Measurements from ENCODE around the gene COL23A1. TPM values are rescaled to one million over a fixed set of nuclear protein-coding genes. Genes with fewer than 3 reads are reported as not detected.

Gene COL23A1
- polyA plus RNA-seq, 1 donor (not counting 4 experiments of a cell fraction or from before 2014, with no cell fraction given): not detected

DNA sequence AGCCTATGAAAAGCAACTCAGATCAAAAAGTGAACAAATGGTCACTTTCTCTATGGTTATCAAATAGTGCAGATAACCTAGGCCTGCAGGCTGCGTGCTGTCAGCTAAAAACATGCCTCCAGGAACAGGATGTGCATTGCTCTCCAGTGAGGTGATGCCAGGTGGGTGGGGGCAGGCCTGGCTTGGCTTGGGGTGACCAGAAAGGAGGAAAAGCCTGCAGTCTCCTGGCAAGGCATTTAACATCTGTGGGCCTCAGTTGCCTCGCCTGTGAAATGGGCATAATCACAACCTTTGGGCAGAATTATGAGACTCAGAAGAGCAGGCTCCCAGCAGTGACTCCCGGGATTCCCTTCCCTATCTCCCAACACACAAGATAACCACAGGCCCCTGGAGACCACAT lies 135.9 kb downstream of the COL23A1 start:
- H3K79me2 ChIP-seq (ENCODE audit: control insufficient read depth, insufficient read depth, low read length): no peaks in the 10 kb centered on the region
- no peaks in the 10 kb centered on the region for H3K36me3 ChIP-seq (ENCODE audit: control insufficient read depth in 2 of 2, extremely low read depth in 1 of 2, insufficient read depth in 2 of 2, low read length in 2 of 2)
- DNase-seq (ENCODE audit: low read depth, low spot score): no peak
- H3K27me3 ChIP-seq (ENCODE audit: control insufficient read depth, extremely low read depth, insufficient read depth, low read length): no peaks in the 10 kb centered on the region
- TF ChIP-seq EZH2 (IDR thresholded peaks at IDR 0.05; ENCODE audit: low read length) (no peak), CTCF (optimal IDR thresholded peaks at IDR 0.05 in 1 of 3, IDR thresholded peaks at IDR 0.05 in 1 of 3, conservative IDR thresholded peaks at IDR 0.05 in 1 of 3; ENCODE audit: extremely low read depth in 1 of 3, insufficient read depth in 2 of 3, low read length in 3 of 3) (no peak)
- H3K4me3 ChIP-seq (ENCODE audit: control insufficient read depth in 2 of 3, extremely low read depth in 1 of 3, insufficient read depth in 2 of 3, low read depth in 1 of 3, low read length in 3 of 3): no peak overlapping the region
- no peak overlapping the region for H2AFZ ChIP-seq (ENCODE audit: control insufficient read depth, low read length)
- H4K20me1 ChIP-seq (ENCODE audit: control insufficient read depth, extremely low read depth, insufficient read depth, low read length): no peaks in the 10 kb centered on the region
- H3K9me1 ChIP-seq (ENCODE audit: control insufficient read depth, extremely low read depth, insufficient read depth, low read length): no peaks in the 10 kb centered on the region
- H3K9ac ChIP-seq (ENCODE audit: control insufficient read depth, extremely low read depth, insufficient read depth, low read length): no peak overlapping the region
- H3K9me3 ChIP-seq (ENCODE audit: control insufficient read depth, low read depth, low read length): no peaks in the 10 kb centered on the region
- H3K4me1 ChIP-seq (ENCODE audit: control insufficient read depth, extremely low read depth, insufficient read depth, low read length): no peaks in the 10 kb centered on the region
- no peak for FAIRE-seq
- no peak overlapping the region for H3K4me2 ChIP-seq (ENCODE audit: control insufficient read depth, extremely low read depth, insufficient read depth, low read depth, low read length)
- H3K27ac ChIP-seq (ENCODE audit: control insufficient read depth, insufficient read depth, low read length): no peak overlapping the region
- dilution Hi-C loops (cut with MboI; ENCODE audit: extremely low pct_ligation_motif_present, low sequenced_read_pairs): no loop called here

GRCh38 chr5:178453224-178453623 lies 137.0 kb downstream of the COL23A1 start:
- no peak overlapping the region for H3K27ac ChIP-seq (ENCODE audit: control insufficient read depth, insufficient read depth, low read length)
- no peaks in the 10 kb centered on the region for H3K9me3 ChIP-seq (ENCODE audit: control insufficient read depth, low read depth, low read length)
- no peaks in the 10 kb centered on the region for H4K20me1 ChIP-seq (ENCODE audit: control insufficient read depth, extremely low read depth, insufficient read depth, low read length)
- FAIRE-seq (no peak), DNase-seq (ENCODE audit: low read depth, low spot score) (no peak)
- H3K4me2 ChIP-seq (ENCODE audit: control insufficient read depth, extremely low read depth, insufficient read depth, low read depth, low read length): no peak overlapping the region
- H3K36me3 ChIP-seq (ENCODE audit: control insufficient read depth in 2 of 2, extremely low read depth in 1 of 2, insufficient read depth in 2 of 2, low read length in 2 of 2): no peaks in the 10 kb centered on the region
- H2AFZ ChIP-seq (ENCODE audit: control insufficient read depth, low read length): no peak overlapping the region
- no peaks in the 10 kb centered on the region for H3K79me2 ChIP-seq (ENCODE audit: control insufficient read depth, insufficient read depth, low read length)
- no peak overlapping the region for H3K9ac ChIP-seq (ENCODE audit: control insufficient read depth, extremely low read depth, insufficient read depth, low read length)
- H3K4me3 ChIP-seq (ENCODE audit: control insufficient read depth in 2 of 3, extremely low read depth in 1 of 3, insufficient read depth in 2 of 3, low read depth in 1 of 3, low read length in 3 of 3): no peak overlapping the region
- H3K4me1 ChIP-seq (ENCODE audit: control insufficient read depth, extremely low read depth, insufficient read depth, low read length): no peaks in the 10 kb centered on the region
- no peaks in the 10 kb centered on the region for H3K9me1 ChIP-seq (ENCODE audit: control insufficient read depth, extremely low read depth, insufficient read depth, low read length)
- TF ChIP-seq EZH2 (IDR thresholded peaks at IDR 0.05; ENCODE audit: low read length) (no peak), CTCF (optimal IDR thresholded peaks at IDR 0.05 in 1 of 3, IDR thresholded peaks at IDR 0.05 in 1 of 3, conservative IDR thresholded peaks at IDR 0.05 in 1 of 3; ENCODE audit: extremely low read depth in 1 of 3, insufficient read depth in 2 of 3, low read length in 3 of 3) (no peak)
- dilution Hi-C loops (cut with MboI; ENCODE audit: extremely low pct_ligation_motif_present, low sequenced_read_pairs): no loop called here
- H3K27me3 ChIP-seq (ENCODE audit: control insufficient read depth, extremely low read depth, insufficient read depth, low read length): no peaks in the 10 kb centered on the region
